HCT116 (cell line): Measurements from ENCODE around the gene UBE2N. TPM values are rescaled to one million over a fixed set of nuclear protein-coding genes. Genes with fewer than 3 reads are reported as not detected.
A peak's percentile ranks its signal among the peaks of the same experiment; 100 is the strongest.

Source experiments
- ATAC-seq: fragments of 200-7000 bp; cut with Tn5 transposase; 2 replicates; pipeline ENCODE4 v1.9.1; 2020; ENCODE audit warnings: mild to moderate bottlenecking, moderate library complexity
- BruUV-seq: library from RNA; stranded (reverse); fragments of 400-500 nt; replicated peaks from 2 replicates; lab custom pipeline; 2021; lab: Mats Ljungman, UMichigan
- CTCF ChIA-PET: fragments of 300-600 bp; sonication (Branson Sonifier 250); formaldehyde crosslinking; loops from one replicate; lab custom pipeline; 2021; ENCODE audit warnings: antibody characterized with exemption; lab: Charles Lee
- POLR2A ChIA-PET: fragments of 300-600, 350-600 bp; sonication (Branson Sonifier 250); formaldehyde crosslinking; loops from one replicate; lab custom pipeline; 2021; ENCODE audit warnings: antibody characterized with exemption; lab: Charles Lee
- RAD21 ChIA-PET, 2 experiments: fragments of 300-600 bp; sonication (Branson Sonifier 250); formaldehyde crosslinking; loops; one replicate each; lab custom pipeline; 2023; ENCODE audit warnings: low total read pairs in 2 of 2; ENCODE audit not compliant: uncharacterized antibody in 2 of 2, unreplicated experiment in 2 of 2, low non-redundant PET in 1 of 2; lab: Charles Lee
- DNase-seq: peaks from one replicate; pipeline ENCODE4 v3.0.0-alpha.2; 2010; ENCODE audit warnings: low read depth, low spot score
- H2AFZ ChIP-seq: fragments of 200-600 bp; shearing (Covaris generic), sonication (generic); 2 replicates; pipeline ENCODE4 v1.6.1; 2017; ENCODE audit warnings: low read depth, mixed run types, mixed read lengths, antibody characterized with exemption, low read length; ENCODE audit not compliant: poor library complexity, severe bottlenecking
- H3K27ac ChIP-seq: 2 replicates; pipeline ENCODE4 v1.5.1; 2012; ENCODE audit warnings: low read depth, low read length
- H3K27me3 ChIP-seq: fragments of 200-600 bp; sonication (generic); 2 replicates; pipeline ENCODE4 v1.6.1; 2016; ENCODE audit warnings: mixed run types, low read length, mixed read lengths; ENCODE audit not compliant: insufficient read depth
- H3K36me3 ChIP-seq, 2 experiments: fragments of 200-500 bp in 1 of 2; fragments of 200-600 bp in 1 of 2; sonication (Bioruptor generic) in 1 of 2; sonication (generic) in 1 of 2; 2 replicates each; pipeline versions ENCODE4 v1.5.1 to v1.6.1; 2014 to 2016; ENCODE audit warnings: low read length in 2 of 2, inconsistent platforms in 1 of 2, mixed read lengths in 1 of 2, mixed run types in 1 of 2; ENCODE audit not compliant: insufficient read depth in 2 of 2, control insufficient read depth in 1 of 2
- H3K4me1 ChIP-seq, 2 experiments: fragments of 200-600 bp in 1 of 2; sonication (generic) in 1 of 2; 2 replicates each; pipeline versions ENCODE4 v1.5.1 to v1.6.1; 2012 to 2017; ENCODE audit warnings: low read length in 2 of 2, inconsistent platforms in 1 of 2, mild to moderate bottlenecking in 1 of 2, mixed read lengths in 1 of 2, mixed run types in 1 of 2, moderate library complexity in 1 of 2; ENCODE audit not compliant: insufficient read depth in 2 of 2, control insufficient read depth in 1 of 2
- H3K4me2 ChIP-seq: fragments of 200-600 bp; sonication (generic); 2 replicates; pipeline ENCODE4 v1.6.1; 2017; ENCODE audit warnings: mixed run types, low read length, mixed read lengths
- H3K4me3 ChIP-seq, 2 experiments: fragments of 200-600 bp in 1 of 2; sonication (generic) in 1 of 2; replicated peaks in 1 of 2; 2 replicates each; pipeline ENCODE4 v1.5.1; 2011 to 2016; ENCODE audit warnings: low read length in 2 of 2, control low read depth in 1 of 2, low read depth in 1 of 2, mild to moderate bottlenecking in 1 of 2, mixed read lengths in 1 of 2, mixed run types in 1 of 2
- H3K79me2 ChIP-seq: fragments of 200-600 bp; sonication (generic); 2 replicates; pipeline ENCODE4 v1.6.1; 2017; ENCODE audit warnings: mild to moderate bottlenecking, mixed run types, low read length, moderate library complexity, mixed read lengths; ENCODE audit not compliant: insufficient read depth
- H3K9ac ChIP-seq: fragments of 200-600 bp; sonication (generic); 2 replicates; pipeline ENCODE4 v1.6.1; 2016; ENCODE audit warnings: low read length, mixed read lengths
- H3K9me2 ChIP-seq: fragments of 200-600 bp; sonication (generic), shearing (Covaris generic); 2 replicates; pipeline ENCODE4 v1.6.1; 2017; ENCODE audit warnings: mixed run types, mild to moderate bottlenecking, moderate library complexity; ENCODE audit not compliant: insufficient read depth
- H3K9me3 ChIP-seq, 2 experiments: fragments of 200-500 bp in 1 of 2; fragments of 200-600 bp in 1 of 2; sonication (Bioruptor generic) in 1 of 2; sonication (generic) in 1 of 2; 2 replicates each; pipeline ENCODE4 v1.6.1; 2014 to 2017; ENCODE audit warnings: low read length in 2 of 2, mixed read lengths in 2 of 2, inconsistent platforms in 1 of 2, low read depth in 1 of 2, mild to moderate bottlenecking in 1 of 2, mixed run types in 1 of 2, moderate library complexity in 1 of 2; ENCODE audit not compliant: control insufficient read depth in 1 of 2, insufficient read depth in 1 of 2
- H4K20me1 ChIP-seq: fragments of 200-600 bp; sonication (generic), shearing (Covaris generic); 2 replicates; pipeline ENCODE4 v1.6.1; 2017; ENCODE audit warnings: mixed run types, mild to moderate bottlenecking, moderate library complexity; ENCODE audit not compliant: insufficient read depth
- FOSL1 ChIP-seq: IDR thresholded peaks from 2 replicates; pipeline ENCODE4 v1.6.1; 2012; ENCODE audit warnings: low read depth
- SP1 ChIP-seq: IDR thresholded peaks from 2 replicates; pipeline ENCODE4 v1.6.1; 2012; ENCODE audit warnings: low read depth
- YY1 ChIP-seq: IDR thresholded peaks from 2 replicates; pipeline ENCODE4 v1.6.1; 2011; ENCODE audit warnings: low read length, low read depth, moderate library complexity, mild to moderate bottlenecking; ENCODE audit not compliant: insufficient replicate concordance; ENCODE audit errors: extremely low read depth
- intact Hi-C: fragments of 100-400 bp; cut with micrococcal nuclease; formaldehyde crosslinking; loops from 2 replicates; pipeline ENCODE4 v1.10.0; 2022
- total RNA-seq: library from RNA; stranded (reverse); gene quantifications from one replicate; pipeline ENCODE4 v1.2.1, GENCODE V29; 2021; ENCODE audit not compliant: unreplicated experiment
- TF ChIP-seq, protein P1 (sequence below): IDR thresholded peaks from 2 replicates; pipeline ENCODE4 v1.6.1; 2012

Gene UBE2N
- total RNA-seq, 1 experiment from 2014 or later: 140 TPM

DNA sequence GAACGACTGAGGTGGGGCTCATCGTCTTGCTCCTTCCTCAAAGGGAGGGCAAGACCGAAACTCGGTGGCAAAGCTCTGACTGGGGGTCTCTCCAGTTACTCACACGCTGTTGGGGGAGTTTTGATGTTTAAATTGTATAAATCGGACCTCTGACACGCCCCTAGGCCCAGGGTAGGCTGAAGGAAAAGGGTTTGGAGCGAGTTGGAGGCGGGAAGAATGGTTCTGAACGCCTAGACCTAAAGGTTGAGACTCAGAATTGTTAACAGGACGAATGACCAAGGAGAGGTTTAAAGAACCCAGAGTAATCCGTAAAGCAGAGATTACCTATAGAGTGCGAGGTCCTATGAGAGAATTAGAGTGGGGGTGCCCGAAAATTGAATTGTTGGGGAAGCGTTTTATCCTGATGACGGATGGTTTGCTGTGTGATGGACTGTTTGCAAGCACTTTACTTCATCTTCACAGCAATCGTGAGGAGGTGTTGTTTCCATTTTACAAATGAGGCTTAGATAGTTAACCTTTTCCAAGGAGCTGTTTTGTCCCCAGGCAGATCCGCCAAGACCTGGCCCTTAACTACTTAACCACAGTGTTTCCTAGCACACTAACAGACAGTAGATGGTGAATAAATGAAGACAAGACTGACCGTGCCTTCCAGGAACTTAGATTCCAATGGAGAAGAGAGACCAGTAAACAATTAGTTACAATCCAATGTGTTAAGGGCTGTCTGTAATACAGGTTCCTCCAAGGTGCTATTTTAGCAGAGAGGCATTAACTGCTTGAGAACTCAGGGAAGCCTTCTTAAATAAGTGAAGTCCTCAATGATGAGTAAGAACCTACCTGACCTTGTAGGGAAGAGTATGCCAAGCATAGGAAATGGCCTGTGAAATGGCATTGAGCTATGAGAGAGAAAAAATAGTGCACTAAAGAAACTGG is 929 bp upstream of the UBE2N start:
- Histone ChIP-seq H3K9me2 (no peaks in the 10 kb centered on the region), H3K27ac (peak overlapping the region; percentile 78), H3K9me3 (no peaks in the 10 kb centered on the region), H3K4me1 (peaks cover 18 to 27% of the 10 kb centered on the region in 2 experiments; a peak in 3 of 4 replicates), H3K27me3 (no peaks in the 10 kb centered on the region), H3K4me2 (peak overlapping the region; percentile 78), H3K9ac (peak overlapping the region; percentile 76), H2AFZ (no peak overlapping the region), H4K20me1 (peaks cover 25% of the 10 kb centered on the region; the same call in 1 of the 2 replicates), H3K36me3 (no peaks in the 10 kb centered on the region), H3K79me2 (peaks cover 40% of the 10 kb centered on the region), H3K4me3 (peak overlapping the region; percentile 64 to 83)
- CTCF ChIA-PET: no interaction called here
- no peak for DNase-seq
- POLR2A ChIA-PET: interaction anchor here (0.7 to 1.0 kb wide), 3 partner anchors 11 to 19 kb away, joined by 3 read pairs; no protein-coding TSS in a partner anchor
- intact Hi-C loops: loop anchor here (2.0 kb wide), 1 partner anchor 24 kb away; the partner anchor contains the start of gene MRPL42
- peak; percentile 22 for ATAC-seq
- RAD21 ChIA-PET: no interaction called here
- BruUV-seq: TSS peak; percentile 89
- TF ChIP-seq FOSL1 (no peak), YY1 (no peak), SP1 (no peak)

DNA sequence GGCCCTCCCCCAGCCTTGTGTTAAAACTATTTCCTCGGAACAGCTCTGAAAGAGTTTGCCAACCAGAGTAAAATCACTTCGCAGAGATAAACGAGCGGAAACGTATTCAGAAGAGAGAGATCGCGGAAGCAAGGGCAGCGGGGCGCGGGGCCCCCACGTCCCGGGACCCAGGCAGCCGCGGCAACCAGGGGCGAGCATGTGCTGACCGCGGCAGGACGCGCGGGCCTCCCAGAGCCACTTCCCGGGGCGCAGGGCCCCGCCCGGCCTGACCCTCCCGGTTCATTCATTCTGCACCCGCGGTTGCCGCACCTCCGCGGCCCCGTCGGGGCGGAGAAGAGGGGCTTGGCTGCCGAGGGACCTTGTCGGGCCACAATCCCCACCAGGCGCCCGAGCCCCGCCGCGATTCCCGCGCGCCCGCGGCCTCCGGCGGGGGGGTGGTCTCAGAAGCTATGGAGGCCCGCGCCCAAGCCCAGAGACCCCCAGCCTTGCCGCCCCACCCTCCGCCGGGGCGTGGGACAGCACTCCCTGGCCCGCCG is 598 bp downstream of the UBE2N start:
- H3K4me1 ChIP-seq: peaks cover 20 to 33% of the 10 kb centered on the region in 2 experiments; a peak in 3 of 4 replicates
- intact Hi-C loops: no loop called here
- H3K9me2 ChIP-seq: no peaks in the 10 kb centered on the region
- peak overlapping the region; percentile 76 for H3K9ac ChIP-seq
- BruUV-seq: no TSS peak
- no peak overlapping the region for H2AFZ ChIP-seq
- POLR2A ChIA-PET: no interaction called here
- ATAC-seq: no peak
- H3K9me3 ChIP-seq: no peaks in the 10 kb centered on the region
- H3K4me3 ChIP-seq: peak overlapping the region; percentile 64 to 83
- H3K27me3 ChIP-seq: no peaks in the 10 kb centered on the region
- DNase-seq: no peak
- H4K20me1 ChIP-seq: peaks cover 36% of the 10 kb centered on the region; the same call in 1 of the 2 replicates
- H3K36me3 ChIP-seq: no peaks in the 10 kb centered on the region
- CTCF ChIA-PET: no interaction called here
- peaks cover 56% of the 10 kb centered on the region for H3K79me2 ChIP-seq
- H3K4me2 ChIP-seq: peak overlapping the region; percentile 78
- no peak for TF ChIP-seq YY1
- TF ChIP-seq, protein P1, sequence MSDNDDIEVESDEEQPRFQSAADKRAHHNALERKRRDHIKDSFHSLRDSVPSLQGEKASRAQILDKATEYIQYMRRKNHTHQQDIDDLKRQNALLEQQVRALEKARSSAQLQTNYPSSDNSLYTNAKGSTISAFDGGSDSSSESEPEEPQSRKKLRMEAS: no peak; the same call in 1 of the 2 replicates
- H3K27ac ChIP-seq: peak overlapping the region; percentile 86
- RAD21 ChIA-PET: no interaction called here
